ENCODE data around the gene CUL1.

GRCh38 chr7:148747274-148747673 is 48.6 kb downstream of the CUL1 start:
- TF ChIP-seq POLR2A (IDR thresholded peaks at IDR 0.05): no peak
- no peak for TF ChIP-seq CTCF (IDR thresholded peaks at IDR 0.05)
